Measurements from ENCODE around the gene TNFRSF17.

Gene TNFRSF17

DNA sequence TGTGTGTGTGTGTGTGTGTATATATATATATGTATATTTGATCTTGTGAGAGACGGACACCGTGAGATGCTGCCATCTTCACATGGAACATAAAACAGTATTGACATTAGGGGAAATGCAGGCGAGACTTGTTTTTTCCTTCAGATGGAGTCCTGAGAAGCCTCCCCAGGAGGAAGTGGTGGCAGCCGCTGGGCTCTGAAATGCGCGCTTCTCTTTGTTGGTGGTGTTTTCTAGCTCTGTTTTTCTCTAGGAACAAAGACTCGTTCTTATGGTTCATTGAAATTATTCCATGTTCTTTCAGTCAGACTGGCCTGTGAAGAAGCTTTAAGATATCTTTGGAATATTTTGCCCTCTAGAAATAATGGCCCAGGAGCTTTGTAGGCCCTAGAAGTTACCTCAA, 44.5 kb downstream of the TNFRSF17 start:
- no peak for DNase-seq

DNA sequence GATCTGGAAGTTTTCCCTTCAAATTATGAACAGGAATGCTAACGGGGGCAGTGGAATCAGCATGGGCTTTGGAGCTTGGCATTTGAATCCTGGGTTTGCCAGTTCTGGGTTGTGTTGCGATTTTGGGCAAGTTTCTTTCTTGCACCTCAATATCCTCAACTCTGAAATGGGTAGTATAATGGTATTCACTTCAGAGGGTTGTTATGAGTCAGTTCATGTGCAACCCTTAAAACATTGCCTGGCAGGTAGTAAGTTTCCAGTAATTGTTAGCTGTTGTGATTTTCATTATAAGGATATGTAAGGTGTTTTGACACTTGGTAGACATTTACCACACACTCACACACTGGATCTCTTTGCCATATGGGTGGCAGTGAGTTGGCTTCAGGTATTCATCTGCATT, 44.9 kb downstream of the TNFRSF17 start:
- no peak for DNase-seq

DNA sequence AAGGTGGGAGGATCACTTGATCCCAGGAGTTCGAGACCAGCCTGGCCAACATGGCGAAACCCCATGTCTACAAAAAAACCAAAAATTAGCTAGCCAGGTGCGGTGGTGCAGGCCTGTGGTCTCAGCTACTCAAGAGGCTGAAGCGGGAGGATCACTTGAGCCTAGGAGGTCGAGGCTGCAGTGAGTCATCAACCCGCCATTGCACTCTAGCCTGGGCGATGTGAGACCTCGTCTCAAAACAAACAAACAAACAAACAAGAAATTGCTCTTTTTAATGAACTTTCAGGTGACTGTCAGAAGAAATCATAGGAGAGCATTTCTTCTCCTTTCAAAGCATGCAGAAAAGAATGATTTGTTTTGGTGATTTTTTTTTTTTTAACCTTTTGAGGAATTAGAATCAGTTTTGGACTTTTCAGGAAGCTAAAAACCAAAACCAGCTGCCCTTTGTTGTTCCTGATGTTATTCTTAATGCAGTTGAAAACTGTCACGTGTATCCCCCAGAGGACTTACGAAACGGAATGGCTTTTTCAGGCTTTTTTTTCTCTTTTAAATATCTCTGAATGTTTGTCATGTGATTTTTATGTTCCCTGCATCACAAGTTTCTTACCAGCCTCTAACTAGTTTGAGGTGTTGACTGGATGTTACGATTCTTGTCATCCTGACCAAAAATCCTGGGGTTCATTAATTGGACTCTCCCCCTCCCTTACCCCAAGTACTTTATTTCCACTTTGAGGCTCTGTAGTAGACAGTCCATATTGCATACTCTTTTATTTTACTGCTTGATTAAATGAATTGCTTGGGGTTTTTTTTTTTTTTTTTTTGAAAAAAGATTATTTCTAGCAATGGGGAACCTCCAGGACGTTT, 45.6 kb downstream of the TNFRSF17 start:
- no peak for DNase-seq

DNA sequence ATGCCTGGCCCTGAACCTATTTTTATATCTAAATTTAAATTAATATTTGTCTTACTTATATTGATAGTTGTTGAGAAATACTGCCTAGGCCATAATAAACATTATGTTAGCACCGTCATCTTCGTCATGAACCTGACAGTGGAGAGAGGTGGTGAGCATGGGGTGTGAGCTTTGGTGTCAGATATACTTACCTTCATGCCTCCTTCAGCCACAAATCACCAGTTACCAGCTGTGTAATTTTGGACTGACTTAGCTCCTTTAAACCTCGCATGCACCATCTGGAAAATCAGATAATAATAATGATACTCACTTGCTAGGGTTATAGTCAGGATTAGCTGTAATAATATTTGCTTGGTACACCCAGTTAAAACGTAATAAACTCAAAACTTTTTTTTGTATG, 46.6 kb downstream of the TNFRSF17 start:
- no peak for DNase-seq

DNA sequence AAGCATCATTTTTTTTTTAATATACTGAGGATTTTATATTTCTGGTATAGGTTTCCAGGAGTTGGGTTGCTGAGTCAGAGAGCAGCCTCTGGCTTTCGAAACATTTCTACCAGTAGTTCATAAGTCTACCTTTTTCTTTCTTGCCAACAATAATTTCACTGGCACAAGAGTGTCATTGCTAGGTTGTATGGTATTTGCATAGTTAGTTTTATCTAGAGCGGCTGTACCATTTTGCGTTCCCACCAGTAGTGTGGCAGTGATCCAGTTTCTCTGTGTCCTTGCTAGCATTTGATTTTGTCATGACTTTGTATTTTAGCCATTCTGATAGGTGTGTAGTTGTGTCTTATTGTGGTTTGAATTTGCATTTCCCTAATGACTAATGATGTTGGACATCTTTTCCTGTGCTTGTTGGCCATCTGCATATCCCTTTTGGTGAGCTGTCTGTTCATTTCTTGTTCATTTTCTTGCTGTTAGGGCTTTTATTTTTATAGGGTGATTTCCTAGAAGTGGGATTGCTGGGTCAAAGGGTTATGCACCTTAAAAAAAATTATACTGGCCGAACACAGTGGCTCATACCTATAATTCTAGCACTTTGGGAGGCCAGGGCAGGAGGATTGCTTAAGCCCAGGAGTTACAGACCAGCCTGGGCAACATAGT, 51.4 kb downstream of the TNFRSF17 start:
- DNase-seq = peak; percentile 19

DNA sequence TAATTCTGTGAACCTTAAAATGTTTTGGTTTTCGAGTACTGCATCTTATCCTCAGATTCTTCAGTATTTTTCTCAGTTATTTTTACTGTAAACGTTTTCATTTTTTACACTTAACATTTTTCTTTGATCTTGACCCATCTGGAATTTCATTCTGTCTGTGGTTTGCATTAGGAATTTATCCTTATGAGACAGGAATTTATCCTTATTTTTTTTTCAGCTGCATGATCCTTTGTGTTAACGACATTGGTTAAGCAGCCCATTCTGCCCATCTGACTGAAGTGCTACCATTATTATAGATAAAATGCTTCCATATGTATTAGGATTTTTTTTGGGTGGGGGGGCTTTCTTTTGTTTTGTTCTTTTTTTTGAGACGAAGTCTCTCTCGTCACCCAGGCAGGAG, 52.5 kb downstream of the TNFRSF17 start:
- peak; percentile 25 for DNase-seq
